LNCAP (cell line): ENCODE results near the gene CCDC93.

ENCODE experiments used
- TF ChIP-seq, protein P1 (sequence below): fragments of 450-650 bp; IDR thresholded peaks from 2 replicates; pipeline ENCODE4 v1.5.1; 2017; ENCODE audit warnings: mild to moderate bottlenecking

The CCDC93 gene

DNA sequence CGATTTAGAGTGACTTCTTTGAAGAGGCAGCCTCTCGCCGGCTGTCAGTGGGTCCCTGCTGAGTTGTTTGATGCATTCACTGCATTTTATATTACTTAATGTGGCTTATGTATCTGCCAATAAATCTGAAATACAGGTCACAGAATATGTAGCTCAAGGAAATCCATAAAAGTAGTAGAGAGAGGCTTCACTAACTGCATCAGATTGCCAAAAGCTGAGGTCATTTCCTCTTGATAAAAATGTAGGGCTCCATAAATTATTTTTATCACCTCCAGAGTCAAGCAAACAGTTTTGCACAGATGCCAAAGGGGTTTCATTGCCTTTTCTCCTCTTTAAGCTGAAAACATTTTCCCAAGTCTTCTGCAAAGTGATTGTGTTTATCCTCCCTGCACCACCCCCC, 36.5 kb upstream of the CCDC93 start:
- TF ChIP-seq, protein P1, sequence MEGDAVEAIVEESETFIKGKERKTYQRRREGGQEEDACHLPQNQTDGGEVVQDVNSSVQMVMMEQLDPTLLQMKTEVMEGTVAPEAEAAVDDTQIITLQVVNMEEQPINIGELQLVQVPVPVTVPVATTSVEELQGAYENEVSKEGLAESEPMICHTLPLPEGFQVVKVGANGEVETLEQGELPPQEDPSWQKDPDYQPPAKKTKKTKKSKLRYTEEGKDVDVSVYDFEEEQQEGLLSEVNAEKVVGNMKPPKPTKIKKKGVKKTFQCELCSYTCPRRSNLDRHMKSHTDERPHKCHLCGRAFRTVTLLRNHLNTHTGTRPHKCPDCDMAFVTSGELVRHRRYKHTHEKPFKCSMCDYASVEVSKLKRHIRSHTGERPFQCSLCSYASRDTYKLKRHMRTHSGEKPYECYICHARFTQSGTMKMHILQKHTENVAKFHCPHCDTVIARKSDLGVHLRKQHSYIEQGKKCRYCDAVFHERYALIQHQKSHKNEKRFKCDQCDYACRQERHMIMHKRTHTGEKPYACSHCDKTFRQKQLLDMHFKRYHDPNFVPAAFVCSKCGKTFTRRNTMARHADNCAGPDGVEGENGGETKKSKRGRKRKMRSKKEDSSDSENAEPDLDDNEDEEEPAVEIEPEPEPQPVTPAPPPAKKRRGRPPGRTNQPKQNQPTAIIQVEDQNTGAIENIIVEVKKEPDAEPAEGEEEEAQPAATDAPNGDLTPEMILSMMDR = no peak

DNA sequence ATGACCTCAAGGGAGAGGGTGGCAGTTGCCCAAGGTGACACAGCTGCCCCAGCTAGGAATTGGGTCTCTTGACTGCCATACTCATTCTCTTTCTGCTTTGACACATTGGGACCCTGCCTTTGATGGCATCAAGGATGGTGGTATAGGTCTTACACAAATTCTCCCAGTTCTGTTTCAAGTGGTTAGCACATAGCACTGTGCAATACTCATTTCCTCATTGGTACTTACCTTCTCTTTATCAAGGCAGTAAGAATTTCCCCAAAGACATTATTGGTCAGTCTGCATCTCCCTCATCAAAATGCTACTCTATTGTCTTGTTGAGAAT, 35.9 kb upstream of the CCDC93 start:
- TF ChIP-seq, protein P1 = no peak

DNA sequence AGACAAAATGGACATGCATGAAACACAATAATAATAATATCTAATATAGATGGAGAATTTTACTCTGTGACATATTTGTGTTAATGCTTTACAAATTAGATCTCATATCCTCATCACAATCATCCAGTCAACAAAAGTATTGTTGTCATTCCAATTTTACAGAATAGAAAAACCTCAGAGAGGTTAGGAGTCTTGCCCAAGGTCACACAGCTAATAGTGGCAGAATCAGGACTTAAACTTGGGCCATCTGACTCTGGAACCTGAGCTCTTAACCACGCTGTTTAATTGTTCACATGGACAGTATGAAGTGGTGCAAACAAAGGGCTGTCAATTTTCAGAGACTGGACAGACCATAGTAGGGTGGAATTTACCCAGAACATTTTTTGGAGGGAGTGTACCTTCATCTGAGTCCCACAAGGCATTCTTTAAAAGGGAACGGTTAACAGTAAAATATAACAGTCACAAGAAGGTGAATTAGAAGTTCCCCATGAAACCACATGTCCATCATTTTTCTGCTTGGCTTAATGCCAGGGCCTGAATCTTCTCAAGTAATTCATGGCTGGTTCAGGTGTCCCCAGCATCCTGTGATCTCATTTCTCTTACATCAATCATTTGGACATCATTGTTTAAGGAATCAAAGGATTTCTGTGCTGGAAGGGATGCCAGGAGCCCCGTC, 35.4 kb upstream of the CCDC93 start:
- TF ChIP-seq, protein P1 = no peak

DNA sequence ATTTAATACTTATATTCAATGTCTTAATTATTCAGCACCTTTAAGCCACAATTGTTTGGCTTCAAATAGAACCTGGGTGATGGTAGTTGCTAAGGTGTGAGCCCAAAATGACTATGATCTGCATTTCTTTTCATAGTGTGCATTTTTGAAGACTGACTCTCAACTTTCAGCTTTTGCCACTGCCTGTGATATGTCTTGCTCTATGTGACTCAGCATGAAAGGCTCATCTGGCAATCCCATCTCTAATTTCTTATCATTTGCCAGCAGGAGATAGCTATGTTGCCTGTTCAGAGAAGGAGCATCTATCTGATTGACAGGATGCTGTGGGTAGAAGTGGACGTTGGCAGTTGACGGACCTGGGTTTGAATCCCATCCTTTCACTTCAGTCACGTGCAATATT, 34.5 kb upstream of the CCDC93 start:
- TF ChIP-seq, protein P1 = no peak

- TF ChIP-seq, protein P1 = no peak
Measured at GRCh38 chr2:118047380-118047826, 33.5 kb upstream of the CCDC93 start.

DNA sequence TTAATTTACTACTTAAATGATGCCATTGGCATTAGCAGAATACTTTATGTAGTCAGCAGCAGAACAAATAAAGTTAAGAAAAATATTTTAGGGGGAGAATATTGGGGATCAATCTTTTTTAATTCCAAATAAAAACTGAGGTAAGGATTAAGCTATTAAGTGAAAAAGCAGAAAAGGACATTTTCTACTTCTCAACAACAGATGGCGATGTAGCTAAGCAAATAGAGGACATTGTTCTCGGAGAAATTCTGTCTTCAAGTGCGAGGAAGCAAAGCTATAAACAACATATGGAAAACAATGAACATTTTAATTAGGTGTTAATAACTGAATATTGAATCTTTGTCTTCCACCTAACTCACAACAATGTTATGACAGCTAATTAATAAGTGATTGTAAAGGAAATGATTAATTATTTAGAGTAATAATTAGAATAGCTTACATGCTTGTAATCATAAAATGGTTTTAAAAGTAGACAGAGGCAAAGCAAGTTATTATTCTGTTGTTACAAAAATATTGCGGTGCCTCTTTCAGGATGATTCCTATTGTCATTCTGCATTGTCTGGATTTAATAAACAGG, 32.9 kb upstream of the CCDC93 start:
- TF ChIP-seq, protein P1 = peak; percentile 61

- TF ChIP-seq, protein P1 = no peak
Measured at GRCh38 chr2:118045286-118045685, 31.4 kb upstream of the CCDC93 start.
